Calu3 (cell line): ENCODE measurements around the gene HIC1. TPM values are rescaled to one million over a fixed set of nuclear protein-coding genes. Genes with fewer than 3 reads are reported as not detected.

ENCODE experiments used
- BruUV-seq: library from RNA; stranded (reverse); fragments of 400-500 nt; replicated peaks from 2 replicates; lab custom pipeline; 2021; lab: Mats Ljungman, UMichigan
- CTCF ChIA-PET: fragments of 300-600 bp; sonication (Branson Sonifier 250); formaldehyde crosslinking; loops from one replicate; lab custom pipeline; 2022; ENCODE audit warnings: antibody characterized with exemption; lab: Charles Lee
- DNase-seq: peaks from one replicate; pipeline ENCODE4 v3.0.0; 2022
- H3K27ac Mint-ChIP-seq: one replicate; pipeline ENCODE4 v1.8.0; 2022; ENCODE audit warnings: mixed read lengths; ENCODE audit not compliant: unreplicated experiment
- H3K27me3 Mint-ChIP-seq: one replicate; pipeline ENCODE4 v1.8.0; 2022; ENCODE audit warnings: mixed read lengths; ENCODE audit not compliant: unreplicated experiment
- H3K36me3 Mint-ChIP-seq: one replicate; pipeline ENCODE4 v1.8.0; 2022; ENCODE audit warnings: mild to moderate bottlenecking, moderate library complexity, mixed read lengths; ENCODE audit not compliant: insufficient read depth, unreplicated experiment
- H3K4me1 Mint-ChIP-seq: one replicate; pipeline ENCODE4 v1.8.0; 2022; ENCODE audit warnings: mild to moderate bottlenecking, low read depth, mixed read lengths; ENCODE audit not compliant: unreplicated experiment
- H3K4me3 Mint-ChIP-seq: one replicate; pipeline ENCODE4 v1.8.0; 2022; ENCODE audit warnings: mild to moderate bottlenecking, low read depth, moderate library complexity, mixed read lengths; ENCODE audit not compliant: unreplicated experiment
- H3K9me3 Mint-ChIP-seq: one replicate; pipeline ENCODE4 v1.8.0; 2022; ENCODE audit warnings: low read depth, mixed read lengths; ENCODE audit not compliant: unreplicated experiment
- CTCF ChIP-seq: fragments of 200-600 bp; IDR thresholded peaks from one replicate; pipeline ENCODE4 v1.8.0; 2022; ENCODE audit warnings: antibody characterized with exemption; ENCODE audit not compliant: unreplicated experiment
- intact Hi-C: fragments of 100-400 bp; cut with micrococcal nuclease; formaldehyde crosslinking; loops from one replicate; pipeline ENCODE4 v1.10.0; 2022; ENCODE audit not compliant: unreplicated experiment
- total RNA-seq: library from RNA; stranded (reverse); gene quantifications from 2 replicates; pipeline ENCODE4 v1.2.3, GENCODE V29; 2022

The HIC1 gene
- total RNA-seq, 1 experiment from 2014 or later: 1.2 TPM

GRCh38 chr17:2085648-2085949 is 30.7 kb downstream of the HIC1 start:
- no peak for TF ChIP-seq CTCF
- CTCF ChIA-PET: interaction anchor here (0.7 to 0.8 kb wide), 2 partner anchors 159 to 316 kb away, joined by 3 read pairs; no protein-coding TSS in a partner anchor
- peaks cover 32% of the 10 kb centered on the region for H3K4me1 Mint-ChIP-seq
- H3K9me3 Mint-ChIP-seq: no peaks in the 10 kb centered on the region
- intact Hi-C loops: no loop called here
- no peaks in the 10 kb centered on the region for H3K27me3 Mint-ChIP-seq
- no peak overlapping the region for H3K4me3 Mint-ChIP-seq
- no peak overlapping the region for H3K27ac Mint-ChIP-seq
- no peak for DNase-seq
- no TSS peak for BruUV-seq
- H3K36me3 Mint-ChIP-seq: no peaks in the 10 kb centered on the region

GRCh38 chr17:2086306-2086705 is 31.4 kb downstream of the HIC1 start:
- H3K27ac Mint-ChIP-seq: no peak overlapping the region
- no peak overlapping the region for H3K4me3 Mint-ChIP-seq
- intact Hi-C loops: no loop called here
- no peaks in the 10 kb centered on the region for H3K9me3 Mint-ChIP-seq
- peaks cover 5% of the 10 kb centered on the region for H3K36me3 Mint-ChIP-seq
- H3K4me1 Mint-ChIP-seq: peaks cover 32% of the 10 kb centered on the region
- CTCF ChIA-PET: no interaction called here
- no peak for DNase-seq
- H3K27me3 Mint-ChIP-seq: no peaks in the 10 kb centered on the region
- no peak for TF ChIP-seq CTCF
- no TSS peak for BruUV-seq

GRCh38 chr17:2087597-2088211 is 32.8 kb downstream of the HIC1 start:
- intact Hi-C loops: no loop called here
- no peak overlapping the region for H3K27ac Mint-ChIP-seq
- no TSS peak for BruUV-seq

GRCh38 chr17:2089021-2089422 is 34.1 kb downstream of the HIC1 start:
- H3K4me3 Mint-ChIP-seq: no peak overlapping the region

More at GRCh38 chr17:2087597-2088211, 32.8 kb downstream of the HIC1 start:
- Mint-ChIP-seq H3K4me1 (peaks cover 32% of the 10 kb centered on the region), H3K9me3 (no peaks in the 10 kb centered on the region), H3K27me3 (no peaks in the 10 kb centered on the region), H3K4me3 (no peak overlapping the region), H3K36me3 (peaks cover 9% of the 10 kb centered on the region)
- no peak for TF ChIP-seq CTCF
- no peak for DNase-seq
- CTCF ChIA-PET: no interaction called here

More at GRCh38 chr17:2089021-2089422, 34.1 kb downstream of the HIC1 start:
- Mint-ChIP-seq H3K36me3 (peaks cover 14% of the 10 kb centered on the region), H3K4me1 (peaks cover 24% of the 10 kb centered on the region), H3K27ac (no peak overlapping the region), H3K9me3 (no peaks in the 10 kb centered on the region), H3K27me3 (no peaks in the 10 kb centered on the region)
- TF ChIP-seq CTCF: no peak
- CTCF ChIA-PET: interaction anchor here (0.6 kb wide), 1 partner anchor 283 kb away, joined by 3 read pairs; no protein-coding TSS in a partner anchor
- intact Hi-C loops: no loop called here
- DNase-seq: no peak
- BruUV-seq: no TSS peak
